Nephron progenitor cell (in vitro differentiated cells): Measurements from ENCODE around the gene KCNK18.

Source experiments
- DNase-seq: peaks from one replicate; pipeline ENCODE4 v3.0.0; 2021
- H3K27ac Mint-ChIP-seq: 2 replicates; pipeline ENCODE4 v1.8.0; 2021; ENCODE audit warnings: mild to moderate bottlenecking, moderate library complexity, mixed read lengths
- H3K27me3 Mint-ChIP-seq: 2 replicates; pipeline ENCODE4 v1.8.0; 2021; ENCODE audit warnings: mild to moderate bottlenecking, low read depth, mixed read lengths; ENCODE audit not compliant: poor library complexity
- H3K36me3 Mint-ChIP-seq: 2 replicates; pipeline ENCODE4 v1.8.0; 2021; ENCODE audit warnings: low read depth, mixed read lengths
- H3K4me1 Mint-ChIP-seq: 2 replicates; pipeline ENCODE4 v1.8.0; 2021; ENCODE audit warnings: mixed read lengths
- H3K4me3 Mint-ChIP-seq: 2 replicates; pipeline ENCODE4 v1.8.0; 2021; ENCODE audit warnings: mild to moderate bottlenecking, moderate library complexity, mixed read lengths
- H3K9me3 Mint-ChIP-seq: 2 replicates; pipeline ENCODE4 v1.8.0; 2021; ENCODE audit warnings: mild to moderate bottlenecking, moderate library complexity, mixed read lengths
- CTCF ChIP-seq: fragments of 200-600 bp; sonication (generic); IDR thresholded peaks from 2 replicates; pipeline ENCODE4 v1.5.0; 2021; ENCODE audit warnings: antibody characterized with exemption

Gene KCNK18

GRCh38 chr10:117239721-117240620, 42.7 kb downstream of the KCNK18 start:
- peaks cover 10% of the 10 kb centered on the region for H3K4me1 Mint-ChIP-seq
- H3K27ac Mint-ChIP-seq: no peak overlapping the region
- H3K36me3 Mint-ChIP-seq: no peaks in the 10 kb centered on the region
- no peaks in the 10 kb centered on the region for H3K9me3 Mint-ChIP-seq
- H3K27me3 Mint-ChIP-seq: peaks cover 83% of the 10 kb centered on the region
- TF ChIP-seq CTCF: no peak
- peak overlapping the region; percentile 58 for H3K4me3 Mint-ChIP-seq
- no peak for DNase-seq

DNA sequence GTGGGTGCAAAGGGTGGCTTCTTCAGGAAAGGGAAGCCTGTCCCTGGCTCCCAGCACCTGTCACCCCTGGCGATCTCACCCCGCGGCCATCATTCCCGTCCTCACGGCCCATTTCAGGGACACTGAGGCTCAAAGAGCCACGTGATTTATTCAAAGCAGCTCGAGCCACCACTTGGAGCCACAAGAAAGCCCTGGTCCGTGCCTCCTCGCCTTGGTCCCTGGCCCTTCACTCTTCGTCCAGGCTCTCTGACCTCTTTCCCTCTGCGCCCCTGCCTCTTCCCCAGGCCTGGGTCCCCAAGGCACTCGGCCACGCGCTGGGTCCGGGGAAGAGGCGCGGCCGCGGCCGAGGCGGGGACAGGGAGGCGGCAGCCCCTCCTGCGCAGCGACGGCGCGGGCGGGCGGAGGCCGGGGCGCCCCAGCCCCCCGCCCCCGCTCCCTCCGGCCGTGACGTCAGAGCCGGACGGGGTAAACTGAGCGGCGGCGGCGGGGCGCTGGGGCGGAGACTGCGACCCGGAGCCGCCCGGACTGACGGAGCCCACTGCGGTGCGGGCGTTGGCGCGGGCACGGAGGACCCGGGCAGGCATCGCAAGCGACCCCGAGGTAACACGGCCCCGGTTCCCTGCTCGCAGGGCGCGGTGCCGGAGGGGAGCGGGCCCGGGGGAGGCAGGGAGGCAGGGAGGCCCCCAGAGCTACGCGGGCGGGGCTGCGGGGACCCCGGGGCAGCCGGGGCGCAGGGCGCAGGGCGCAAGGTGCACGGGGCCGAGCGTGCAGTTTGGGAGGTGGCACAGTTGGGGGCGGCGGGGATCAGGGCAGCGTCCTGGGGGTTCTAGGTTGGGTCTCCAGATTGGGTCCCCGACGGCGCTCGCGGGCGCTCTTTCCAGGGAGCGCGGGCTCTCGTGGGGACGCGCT, 43.6 kb downstream of the KCNK18 start, which contains the start of gene SLC18A2:
Gene SLC18A2, plus strand, starts transcription at position 494 of the 909 bp plus-strand sequence. CDS start 580 bp downstream, outside the sequence.
- Mint-ChIP-seq H3K4me3 (peak within 1 kb of the TSS; percentile 82), H3K36me3 (no peaks in the 10 kb centered on the region), H3K27ac (no peak within 1 kb of the TSS), H3K27me3 (peaks cover 74% of the 10 kb centered on the region), H3K4me1 (peaks cover 10% of the 10 kb centered on the region), H3K9me3 (no peaks in the 10 kb centered on the region)
- TF ChIP-seq CTCF: no peak
- DNase-seq: peak; percentile 59

GRCh38 chr10:117241541-117242462, 44.5 kb downstream of the KCNK18 start:
- no peaks in the 10 kb centered on the region for H3K36me3 Mint-ChIP-seq
- H3K27me3 Mint-ChIP-seq: peaks cover 65% of the 10 kb centered on the region
- peak overlapping the region; percentile 82 for H3K4me3 Mint-ChIP-seq
- peaks cover 11% of the 10 kb centered on the region for H3K4me1 Mint-ChIP-seq
- no peak for TF ChIP-seq CTCF
- H3K9me3 Mint-ChIP-seq: no peaks in the 10 kb centered on the region
- DNase-seq: peak; percentile 56
- no peak overlapping the region for H3K27ac Mint-ChIP-seq

DNA sequence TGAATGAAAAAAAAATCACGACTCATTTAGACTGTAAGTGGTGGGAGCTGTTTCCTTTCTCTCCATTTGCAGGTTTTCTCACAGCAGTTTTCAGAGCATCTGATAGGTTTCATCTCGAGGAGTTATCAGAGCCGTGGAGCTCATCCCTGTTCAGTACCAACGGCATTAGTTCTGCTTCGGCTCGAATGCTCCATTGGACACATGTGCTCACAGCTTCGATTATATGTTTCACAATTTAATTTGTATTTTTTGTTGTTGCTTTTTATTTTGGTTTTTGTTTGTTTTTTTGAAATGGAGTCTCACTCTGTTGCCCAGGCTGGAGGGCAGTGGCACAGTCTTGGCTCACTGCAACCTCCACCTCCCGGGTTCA, 45.2 kb downstream of the KCNK18 start:
- Mint-ChIP-seq H3K9me3 (no peaks in the 10 kb centered on the region), H3K4me3 (peak overlapping the region; percentile 82)

More for the DNA sequence above, 45.2 kb downstream of the KCNK18 start:
- TF ChIP-seq CTCF: no peak
- Mint-ChIP-seq H3K27ac (no peak overlapping the region), H3K4me1 (peaks cover 17% of the 10 kb centered on the region), H3K27me3 (peaks cover 64% of the 10 kb centered on the region), H3K36me3 (no peaks in the 10 kb centered on the region)
- no peak for DNase-seq
